Measurements from ENCODE around the gene OS9.
"Not testable (repeated sequence)": the region's sequence is repeated elsewhere in the genome, so short reads cannot be mapped to it uniquely, and the experiment has no call there.

OS9 gene

DNA sequence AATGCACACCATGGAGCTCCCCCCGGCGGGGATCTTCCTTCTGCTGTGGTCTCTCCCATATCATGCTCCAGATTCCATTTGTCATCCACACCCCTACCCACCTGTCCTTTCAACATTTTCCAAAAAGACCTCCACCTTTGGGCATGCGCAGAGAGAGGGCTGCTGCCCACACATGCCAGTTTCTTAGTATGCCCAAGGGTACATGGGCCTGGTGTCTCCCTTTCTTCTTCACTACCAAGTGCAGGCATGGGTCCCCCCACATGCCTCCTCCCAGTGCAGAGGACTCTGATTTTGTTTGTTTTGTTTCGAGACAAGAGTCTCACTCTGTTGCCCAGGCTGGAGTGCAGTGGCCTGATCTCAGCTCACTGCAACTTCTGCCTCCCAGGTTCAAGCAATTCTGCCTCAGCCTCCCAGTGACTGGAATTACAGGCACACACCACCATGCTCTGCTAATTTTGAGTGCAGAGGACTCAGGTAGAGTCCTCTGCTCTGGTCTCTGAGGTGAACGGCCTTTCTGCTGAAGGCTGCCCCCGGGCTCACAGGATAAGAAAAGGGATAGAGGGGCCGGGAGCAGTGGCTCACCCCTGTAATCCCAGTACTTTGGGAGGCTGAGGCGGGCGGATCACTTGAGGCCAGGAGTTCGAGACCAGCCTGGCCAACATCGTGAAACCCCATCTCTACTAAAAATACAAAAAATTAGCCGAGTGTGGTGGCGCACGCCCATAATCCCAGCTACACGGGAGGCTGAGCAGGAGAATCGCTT, 28.1 kb downstream of the OS9 start:
- not testable (repeated sequence) for DNase-seq (ENCODE audit: low spot score); FAIRE-seq

DNA sequence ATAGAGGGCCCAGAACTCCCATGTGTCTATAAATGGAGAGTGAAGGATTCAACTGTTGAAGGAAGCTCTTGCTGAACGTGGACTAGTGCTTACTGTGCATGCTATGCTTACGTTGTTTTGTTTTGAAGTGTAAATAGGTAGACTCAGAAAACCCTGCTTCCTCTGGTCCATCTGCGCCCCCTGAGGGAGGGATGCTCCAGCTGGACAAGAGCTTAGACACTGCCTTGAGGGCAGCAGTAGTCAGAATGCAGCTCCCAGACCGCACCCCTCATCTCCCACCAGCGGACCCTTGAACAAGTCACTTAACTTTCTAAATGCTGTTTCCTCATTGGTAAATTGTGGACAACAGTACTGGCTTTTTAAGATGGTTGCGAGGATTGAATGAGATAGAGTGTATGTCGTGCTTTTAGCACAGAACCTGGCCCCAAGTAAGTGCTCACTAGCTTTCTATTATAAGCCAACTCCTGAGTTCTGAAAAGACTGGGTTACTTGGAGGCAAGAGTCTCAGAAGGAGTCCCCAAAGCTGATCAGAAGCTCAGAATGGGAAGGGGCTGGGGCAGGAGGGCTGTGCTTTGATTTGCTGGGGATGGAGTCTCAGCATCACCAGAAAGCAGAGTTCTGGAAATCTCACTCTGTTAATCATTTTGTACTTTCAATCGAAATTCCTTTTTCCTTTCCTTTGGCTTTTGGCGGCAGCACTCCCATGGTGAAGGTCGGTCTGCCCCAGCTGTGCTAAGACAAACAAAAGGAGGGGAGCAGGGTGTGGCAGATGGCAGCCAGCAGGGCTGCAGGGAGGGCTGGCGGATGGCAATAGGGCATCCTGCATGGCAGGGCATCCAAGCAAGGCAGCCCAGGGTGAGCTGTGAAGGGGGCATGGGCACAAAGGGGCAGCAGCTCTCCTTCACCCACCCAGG, 29.0 kb downstream of the OS9 start:
- DNase-seq (ENCODE audit: low spot score) (no peak), FAIRE-seq (no peak)

DNA sequence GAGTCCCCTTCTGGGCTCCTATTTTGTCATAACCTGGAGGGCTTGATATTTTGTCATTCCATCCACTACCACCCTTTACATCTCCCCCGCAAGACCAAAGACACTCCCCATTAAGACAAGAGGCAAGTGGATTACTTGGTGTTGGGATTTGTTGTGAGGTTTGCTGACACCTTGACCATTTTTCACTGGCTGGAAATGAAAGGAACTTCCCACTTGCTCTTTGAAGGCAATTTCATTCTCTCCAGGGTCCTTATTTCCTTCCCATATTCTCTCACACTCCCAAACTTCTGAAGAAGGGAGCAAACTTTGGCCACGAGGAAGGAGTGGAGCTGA, 29.7 kb downstream of the OS9 start:
- FAIRE-seq = no peak

DNA sequence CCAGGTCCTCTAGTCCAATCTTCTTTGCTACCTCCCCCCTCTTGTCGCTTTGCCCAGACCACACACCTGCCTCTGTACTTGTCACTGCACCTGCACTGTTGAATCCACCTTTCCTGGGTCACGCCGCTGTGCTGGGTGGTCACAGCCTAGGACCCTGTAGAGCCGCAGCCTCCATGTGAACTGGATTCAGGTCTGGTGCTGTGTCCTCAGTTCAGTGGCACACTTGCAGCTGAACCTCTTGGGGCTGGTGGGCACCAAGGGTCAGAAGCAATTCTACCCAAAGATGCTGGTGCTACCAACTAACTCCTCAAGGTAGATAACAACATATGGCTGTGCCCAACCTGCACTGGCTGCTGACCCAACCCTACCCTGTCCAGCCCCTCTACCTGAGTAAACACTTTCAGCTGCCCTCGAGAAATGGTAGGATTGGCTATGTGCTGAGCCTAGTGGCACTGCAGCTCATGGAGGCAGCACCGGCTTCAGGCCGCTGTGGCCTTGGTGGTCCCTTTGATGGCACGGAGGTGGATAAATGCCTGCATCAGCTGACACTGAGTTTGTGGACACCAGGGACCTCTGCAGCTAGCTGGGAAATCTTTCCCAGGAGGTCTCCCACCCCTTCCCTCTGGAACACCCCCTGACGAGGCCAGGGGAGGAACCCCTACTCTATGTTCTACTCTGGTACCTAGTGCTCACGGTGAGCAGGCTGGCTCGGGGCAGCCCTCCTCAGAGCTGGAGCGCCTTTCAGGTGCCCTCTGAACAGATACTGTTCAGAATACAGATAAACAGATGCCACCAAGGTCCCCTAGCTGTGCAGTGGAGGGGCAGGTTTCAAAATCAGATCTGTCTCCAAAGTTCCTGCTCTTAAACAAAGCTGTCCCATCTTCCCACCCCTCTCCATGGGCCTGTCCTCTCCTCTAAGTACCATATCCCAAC, 30.3 kb downstream of the OS9 start:
- DNase-seq (ENCODE audit: low spot score) = no peak
- no peak for FAIRE-seq

More for the DNA sequence above, 29.7 kb downstream of the OS9 start:
- no peak for DNase-seq (ENCODE audit: low spot score)

DNA sequence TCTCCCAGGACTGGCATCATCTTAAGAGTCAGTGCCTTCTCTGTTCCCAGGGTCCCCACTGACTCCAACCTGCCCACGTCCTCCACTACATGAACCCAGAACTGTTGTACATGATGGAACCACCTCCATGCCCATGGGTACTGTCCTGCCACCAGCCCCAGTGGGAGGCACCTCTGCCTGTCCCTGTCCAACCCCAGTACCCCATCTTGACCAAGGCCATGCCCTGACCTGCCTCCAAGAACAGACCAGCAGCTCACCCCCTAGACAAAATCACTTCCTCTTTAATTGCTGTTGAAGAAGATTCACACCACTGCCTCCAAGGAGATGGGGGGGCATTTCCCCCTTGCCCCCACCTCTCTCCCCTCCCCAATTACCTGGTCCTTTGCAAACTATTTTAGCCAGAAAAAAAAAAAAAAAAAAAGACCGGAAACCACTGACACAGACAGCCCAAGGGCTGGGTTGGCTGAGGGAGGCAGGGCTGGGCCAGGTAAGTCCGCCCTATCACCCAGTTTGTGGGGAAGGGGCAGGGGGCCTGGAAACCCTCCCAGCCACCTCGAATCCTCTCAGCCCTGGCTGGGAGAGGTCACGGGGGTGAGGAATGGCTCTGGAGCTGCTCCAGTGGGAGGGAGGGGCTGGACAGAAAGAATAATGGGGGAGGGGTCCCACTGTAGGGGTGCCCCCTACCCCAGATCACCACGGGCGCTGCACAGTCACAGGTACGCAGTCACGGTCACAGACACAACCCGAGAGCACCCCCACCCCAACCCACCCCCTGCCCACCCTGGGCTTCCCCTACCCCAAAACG, 31.2 kb downstream of the OS9 start:
- no peak for DNase-seq (ENCODE audit: low spot score)
- no peak for FAIRE-seq

DNA sequence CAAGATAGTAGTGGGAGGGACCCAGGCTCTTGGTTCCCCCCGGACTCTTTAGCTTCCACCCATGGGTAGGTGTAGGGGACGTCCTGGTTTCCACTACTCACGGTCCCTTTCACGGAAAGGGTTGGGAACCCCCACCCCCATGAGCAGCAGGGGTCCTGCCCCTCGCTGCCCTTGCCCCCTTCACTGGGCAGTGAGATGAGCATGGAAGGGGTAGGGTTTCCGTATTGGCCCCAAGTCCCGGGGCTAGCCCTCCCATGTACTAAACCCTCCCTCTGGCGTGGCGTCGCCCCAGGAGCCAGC, 31.9 kb downstream of the OS9 start:
- FAIRE-seq (no peak), DNase-seq (ENCODE audit: low spot score) (no peak)

DNA sequence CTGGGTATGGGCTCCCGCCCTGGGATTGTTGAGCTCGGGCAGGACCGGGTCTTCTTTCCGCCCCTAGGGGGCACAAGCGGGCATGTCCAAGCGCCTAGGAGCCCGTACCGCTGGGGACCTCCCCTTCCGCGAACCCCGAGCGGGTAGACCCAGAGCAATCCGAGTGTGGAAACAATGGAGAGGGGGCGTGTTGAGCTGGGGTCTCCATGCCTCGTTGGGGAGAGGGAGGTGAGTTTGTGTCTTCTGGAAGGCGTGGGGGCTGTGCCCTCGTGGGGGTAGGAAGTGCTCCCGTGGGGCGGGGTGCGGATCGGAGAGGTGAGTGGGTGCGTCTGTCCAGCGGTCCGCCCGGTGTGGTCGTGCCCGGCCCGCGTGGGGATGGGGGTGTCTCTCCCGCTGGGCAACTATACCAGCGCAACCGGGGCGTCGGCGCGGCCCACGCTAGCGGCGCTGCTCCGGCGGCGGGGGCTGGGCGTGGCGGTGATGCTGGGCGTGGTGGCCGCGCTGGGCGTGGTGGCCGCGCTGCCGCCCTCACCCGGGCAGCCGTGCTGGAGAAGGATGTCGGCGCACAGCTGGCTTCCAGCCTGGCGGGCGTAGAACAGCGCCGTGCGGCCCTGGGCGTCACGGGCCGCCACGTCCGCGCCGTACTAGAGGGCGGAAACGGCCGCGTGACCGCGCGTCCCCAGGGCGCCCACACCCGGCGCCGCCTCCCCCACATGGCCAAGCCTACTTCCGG, 32.4 kb downstream of the OS9 start:
- FAIRE-seq (no peak), DNase-seq (ENCODE audit: low spot score) (peak; percentile 69)

DNA sequence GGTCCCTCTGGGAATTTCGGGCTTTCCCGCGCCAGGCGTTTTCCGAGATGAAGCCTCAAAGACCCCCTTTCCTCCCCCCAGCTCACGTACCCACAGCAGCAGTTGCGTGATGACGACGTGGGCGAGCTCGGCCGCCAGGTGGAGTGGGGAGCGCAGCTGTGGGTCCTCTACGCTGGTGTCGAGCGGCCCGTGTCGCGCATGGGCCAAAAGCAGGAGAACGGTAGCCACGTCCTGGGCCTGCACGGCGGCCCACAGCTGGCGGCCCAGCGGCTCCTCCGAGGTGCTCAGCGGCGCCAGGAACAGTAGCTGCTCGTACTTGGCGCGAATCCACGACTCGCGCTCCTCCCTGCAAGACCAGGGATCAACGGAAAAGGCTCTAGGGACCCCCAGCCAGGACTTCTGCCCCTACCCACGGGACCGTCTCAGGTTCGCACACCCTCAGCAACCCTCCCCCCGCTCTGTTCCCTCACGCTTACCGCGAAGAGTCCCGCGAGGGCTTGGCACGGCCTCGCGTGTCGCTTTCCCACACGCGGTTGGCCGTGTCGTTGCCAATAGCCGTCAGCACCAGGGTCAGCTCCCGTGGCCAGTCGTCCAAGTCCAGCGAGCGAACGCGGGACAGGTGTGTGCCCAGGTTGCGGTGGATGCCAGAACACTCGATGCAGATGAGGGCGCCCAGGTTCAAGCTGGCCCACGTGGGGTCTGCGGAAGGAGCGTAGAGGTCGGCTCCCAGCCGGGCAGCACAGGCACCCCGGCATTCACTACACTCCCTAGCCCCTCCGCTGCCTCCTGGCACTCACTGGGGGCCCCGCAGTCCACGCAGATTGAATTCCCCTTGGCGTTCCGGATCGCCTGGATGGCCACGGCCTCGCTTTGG, 33.2 kb downstream of the OS9 start:
- DNase-seq (ENCODE audit: low spot score) (no peak), FAIRE-seq (no peak)

DNA sequence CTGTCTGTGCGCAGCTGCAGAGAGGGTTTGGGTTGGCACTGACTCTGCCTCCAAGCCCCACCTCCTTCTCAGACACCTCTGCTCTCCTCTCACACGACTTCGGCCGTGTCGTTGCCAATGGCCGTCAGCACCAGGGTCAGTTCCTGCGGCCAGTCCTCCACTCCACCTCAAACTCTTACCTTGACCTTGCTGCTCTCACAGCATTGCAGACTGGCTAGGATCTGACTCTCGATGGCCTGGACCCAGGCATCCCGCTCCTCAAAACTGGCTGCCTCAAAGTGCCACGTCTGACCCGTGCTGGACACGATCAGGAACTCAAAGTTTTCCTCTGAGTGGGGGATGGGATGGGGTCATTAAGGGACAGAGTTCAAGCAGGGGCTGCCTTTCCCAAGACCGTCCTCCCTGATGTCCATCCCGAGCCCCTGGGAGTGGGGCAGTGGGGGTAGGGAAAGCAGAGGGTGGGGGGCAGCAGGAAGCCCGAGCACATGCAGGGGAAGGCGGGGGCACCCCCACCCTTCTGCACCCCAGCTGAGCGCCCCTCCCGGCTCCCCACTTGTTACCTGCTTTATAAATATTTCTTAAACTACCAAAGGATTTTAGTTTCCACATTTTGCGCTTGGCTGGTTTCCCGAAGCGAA, 33.9 kb downstream of the OS9 start:
- DNase-seq (ENCODE audit: low spot score) (no peak), FAIRE-seq (no peak)

DNA sequence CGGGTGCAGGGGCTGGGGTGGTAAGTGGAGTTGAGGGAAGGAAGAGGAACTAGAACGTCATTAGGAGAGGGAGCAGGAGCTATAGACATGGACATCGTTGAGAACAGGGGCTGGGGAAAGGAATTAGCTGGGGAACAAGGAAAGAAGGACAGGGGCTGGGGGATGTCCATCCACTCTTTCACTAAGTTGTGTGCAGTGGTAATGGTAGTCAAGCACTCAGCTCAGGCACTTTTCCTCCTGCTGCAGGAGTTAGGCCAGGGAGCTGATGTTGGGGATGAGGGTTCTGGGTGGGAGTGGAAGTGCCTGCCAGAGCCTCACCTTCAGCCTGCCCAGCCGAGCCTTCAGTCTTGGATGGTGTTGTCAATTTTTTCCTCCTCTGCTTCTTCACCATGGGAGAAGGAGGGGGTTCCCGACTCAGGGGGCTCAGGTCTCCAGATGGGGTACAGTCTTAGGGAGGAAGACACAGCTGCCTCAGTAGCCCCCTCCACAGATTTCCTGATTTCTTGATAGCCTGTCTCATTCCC, 35.5 kb downstream of the OS9 start:
- DNase-seq (ENCODE audit: low spot score) (no peak), FAIRE-seq (no peak)

DNA sequence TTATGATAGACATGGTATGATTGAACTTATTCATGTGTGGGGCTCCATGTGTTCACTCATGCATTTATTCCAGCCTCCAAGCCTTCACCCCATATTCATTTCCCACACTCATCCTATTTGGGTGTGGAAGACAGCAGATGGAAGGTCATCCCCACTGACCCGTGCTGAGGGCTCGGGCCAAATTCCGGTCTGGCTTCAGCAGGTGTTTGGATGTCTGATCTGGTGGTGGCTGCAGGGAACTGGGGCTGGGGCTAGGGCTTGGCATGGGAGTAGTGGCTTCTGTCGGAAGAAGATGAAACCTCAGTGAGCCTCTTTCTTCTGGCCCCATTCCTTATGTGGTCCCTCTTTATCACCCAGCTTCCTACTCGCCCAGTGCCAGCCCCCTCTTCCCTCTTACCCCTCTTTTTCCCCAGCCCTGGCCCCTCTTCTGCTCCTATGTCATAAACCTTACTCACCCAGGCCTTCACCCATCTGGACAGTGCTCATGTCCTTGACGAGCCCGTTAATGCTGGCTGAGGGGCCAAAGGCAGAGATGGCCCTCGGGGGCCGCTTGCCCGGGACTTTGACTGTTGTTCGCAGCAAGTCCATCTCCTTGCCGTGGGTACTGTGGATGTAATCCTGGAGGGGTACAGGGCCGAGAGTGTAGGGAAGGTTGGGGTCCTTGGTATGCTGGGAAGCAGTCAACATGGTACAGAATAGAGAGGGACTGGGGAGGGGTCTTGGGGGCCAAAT, 36.6 kb downstream of the OS9 start:
- no peak for FAIRE-seq
- DNase-seq (ENCODE audit: low spot score) = no peak

DNA sequence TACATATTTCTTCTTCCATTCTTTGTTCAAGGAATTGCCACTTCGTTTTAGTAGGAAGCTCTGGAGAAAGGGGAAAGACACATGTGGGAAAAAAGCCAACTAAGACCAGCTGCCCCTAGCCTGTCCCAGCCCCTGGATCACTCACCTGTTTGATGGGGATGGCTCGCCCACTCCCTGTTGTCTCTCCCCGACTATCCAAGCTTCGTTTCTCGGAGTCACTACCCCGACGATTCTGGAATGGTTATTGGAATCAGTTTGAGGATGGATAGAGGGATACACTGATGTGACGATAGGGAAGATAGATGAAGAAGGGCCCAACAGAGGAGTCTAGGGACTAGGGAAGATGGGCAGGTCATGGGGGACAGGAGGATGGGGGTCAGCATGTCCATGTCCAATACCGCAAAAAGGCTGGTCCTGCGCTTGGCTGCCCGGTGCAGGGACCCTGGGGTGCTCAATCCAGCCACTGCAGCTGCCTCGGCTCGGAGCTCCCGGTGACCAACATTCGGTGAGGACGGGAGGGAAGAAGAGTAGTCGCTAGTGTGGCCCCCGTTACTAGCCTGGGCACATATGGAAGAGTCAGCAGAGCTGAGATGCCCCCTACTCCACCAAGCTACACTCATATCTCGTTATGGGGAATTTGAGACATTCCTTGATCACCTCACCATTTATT, 37.6 kb downstream of the OS9 start:
- DNase-seq (ENCODE audit: low spot score) (no peak), FAIRE-seq (no peak)

DNA sequence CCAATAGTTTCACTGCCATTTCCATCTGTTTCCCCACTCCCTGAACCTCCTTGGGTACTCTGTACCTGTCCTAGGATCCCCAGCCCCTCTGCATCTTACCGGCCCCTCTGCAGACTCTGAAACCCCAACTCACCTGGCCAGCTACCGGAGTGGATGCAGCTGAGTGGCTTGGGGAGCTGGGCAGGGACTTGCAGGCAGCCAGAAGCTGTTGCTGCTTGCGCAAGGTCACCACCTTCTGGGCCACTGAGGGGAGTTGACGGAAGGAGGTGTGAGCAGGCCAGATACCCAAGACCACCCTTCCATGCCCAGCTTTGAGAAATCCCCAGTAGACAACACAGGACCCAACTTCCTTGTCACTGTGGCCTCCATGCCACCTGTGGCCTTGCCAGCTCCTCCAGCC, 38.3 kb downstream of the OS9 start:
- no peak for FAIRE-seq

DNA sequence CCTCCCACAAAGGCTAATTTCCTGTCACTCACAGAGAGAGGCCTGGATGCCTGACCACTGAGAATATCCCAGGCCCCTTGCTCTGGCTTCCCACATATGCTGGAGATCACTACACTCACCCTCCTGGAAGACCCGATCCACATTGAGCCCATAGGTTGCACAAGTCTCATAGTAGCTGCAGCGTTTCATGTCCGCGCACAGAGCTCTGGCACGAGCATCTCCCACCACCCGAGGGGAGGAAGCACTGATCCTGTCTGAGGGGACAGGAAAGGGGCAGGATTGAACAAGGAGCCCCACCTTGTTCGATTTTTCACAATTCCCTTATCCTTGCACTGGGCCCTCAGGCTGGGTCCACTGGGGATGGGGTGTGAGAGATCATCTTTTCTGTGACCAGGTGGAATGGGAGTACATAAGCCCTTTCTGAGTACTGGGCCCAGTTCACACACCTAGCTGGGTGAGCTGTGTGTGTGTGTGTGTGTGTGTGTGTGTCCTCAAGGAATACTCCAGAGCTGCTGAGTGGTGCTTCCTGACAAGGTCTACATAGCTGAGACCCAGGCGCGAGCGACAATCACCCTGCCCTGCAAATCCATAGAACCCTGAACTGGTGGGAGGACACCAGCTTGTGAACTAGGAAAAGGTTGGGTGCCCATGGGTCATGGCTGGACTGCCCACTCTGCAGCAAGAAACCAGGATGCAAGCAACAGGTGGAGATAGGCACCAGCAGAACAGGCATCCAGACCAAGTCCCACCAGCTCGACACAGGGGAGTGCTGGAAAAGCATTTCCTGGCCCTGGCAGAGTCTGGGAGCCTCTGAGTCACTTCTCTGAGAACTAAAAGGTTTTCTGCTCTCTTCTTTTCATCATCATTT, 39.0 kb downstream of the OS9 start:
- DNase-seq (ENCODE audit: low spot score) (no peak), FAIRE-seq (no peak)

More for the DNA sequence above, 38.3 kb downstream of the OS9 start:
- DNase-seq (ENCODE audit: low spot score) = no peak

DNA sequence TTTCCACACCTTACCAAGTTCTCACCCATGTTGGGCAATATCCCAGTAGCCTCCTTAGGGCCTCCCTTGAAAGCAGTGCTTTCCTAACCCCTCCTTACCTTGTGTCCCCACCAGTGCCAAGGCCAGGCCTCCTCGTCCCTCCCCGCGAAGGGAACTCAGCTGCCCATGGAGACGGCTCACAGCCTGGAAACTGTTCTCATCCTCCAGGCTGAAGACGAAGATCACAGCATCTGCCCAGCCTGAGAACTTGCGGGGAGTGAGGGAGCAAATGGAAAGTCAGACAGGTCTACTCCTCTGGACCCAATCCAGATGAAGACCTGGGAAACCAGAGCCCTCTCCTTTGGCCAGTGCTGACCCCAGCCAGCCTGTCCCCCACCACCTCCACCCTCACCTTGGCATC, 40.0 kb downstream of the OS9 start:
- no peak for DNase-seq (ENCODE audit: low spot score)
- FAIRE-seq = no peak

DNA sequence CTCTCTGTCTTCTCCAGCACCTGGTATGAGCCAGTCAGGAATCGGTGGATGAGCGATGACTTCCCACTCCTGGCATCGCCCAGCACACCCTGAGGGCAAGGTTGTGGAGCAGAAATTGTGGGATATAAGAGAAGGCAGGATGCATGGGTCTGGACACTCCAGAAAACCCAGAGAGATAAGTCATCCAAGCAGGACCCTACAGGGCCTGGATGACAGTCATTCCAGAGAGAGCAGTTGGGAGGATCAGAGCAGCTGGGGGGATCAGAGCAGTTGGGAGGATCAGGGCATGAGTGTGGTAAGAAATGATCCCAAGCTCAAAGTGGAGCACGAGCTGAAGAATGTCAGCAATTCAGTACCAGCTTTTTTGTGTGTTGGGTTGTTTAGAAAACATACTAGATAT, 40.7 kb downstream of the OS9 start:
- FAIRE-seq = no peak
- DNase-seq (ENCODE audit: low spot score) = no peak
